IPS-18a (cell line): ENCODE measurements around the gene GET4.

ENCODE experiments used
- H3K27ac ChIP-seq: one replicate; pipeline ENCODE4 v1.5.1; 2013; ENCODE audit warnings: low read length
- H3K27me3 ChIP-seq: one replicate; pipeline ENCODE4 v1.6.1; 2013; ENCODE audit warnings: mild to moderate bottlenecking, low read length; ENCODE audit not compliant: control insufficient read depth, insufficient read depth
- H3K36me3 ChIP-seq: one replicate; pipeline ENCODE4 v1.6.1; 2013; ENCODE audit warnings: low read depth, low read length; ENCODE audit not compliant: control insufficient read depth
- H3K4me1 ChIP-seq: one replicate; pipeline ENCODE4 v1.6.1; 2013; ENCODE audit warnings: low read depth, low read length; ENCODE audit not compliant: control insufficient read depth
- H3K4me3 ChIP-seq: one replicate; pipeline ENCODE4 v1.5.1; 2013; ENCODE audit warnings: low read length
- H3K9ac ChIP-seq: one replicate; pipeline ENCODE4 v1.6.1; 2013; ENCODE audit warnings: mild to moderate bottlenecking, low read length, moderate library complexity
- H3K9me3 ChIP-seq: one replicate; pipeline ENCODE4 v1.6.1; 2013; ENCODE audit warnings: low read depth, low read length; ENCODE audit not compliant: control insufficient read depth

The GET4 gene

GRCh38 chr7:891805-892204 lies 15.5 kb downstream of the GET4 start:
- H3K27me3 ChIP-seq, result no peaks in the 10 kb centered on the region
- no peaks in the 10 kb centered on the region for H3K4me1 ChIP-seq
- H3K36me3 ChIP-seq, result peaks cover 69% of the 10 kb centered on the region
- H3K27ac ChIP-seq, result no peak overlapping the region
- no peaks in the 10 kb centered on the region for H3K9me3 ChIP-seq
- H3K4me3 ChIP-seq, result no peak overlapping the region
- no peak overlapping the region for H3K9ac ChIP-seq

GRCh38 chr7:892648-893593 lies 16.6 kb downstream of the GET4 start:
- Histone ChIP-seq H3K36me3 (peaks cover 68% of the 10 kb centered on the region), H3K27me3 (no peaks in the 10 kb centered on the region), H3K27ac (no peak overlapping the region), H3K9me3 (no peaks in the 10 kb centered on the region), H3K4me1 (no peaks in the 10 kb centered on the region), H3K4me3 (no peak overlapping the region), H3K9ac (no peak overlapping the region)

- Histone ChIP-seq H3K4me3 (no peak overlapping the region), H3K36me3 (peaks cover 61% of the 10 kb centered on the region), H3K27me3 (no peaks in the 10 kb centered on the region), H3K4me1 (no peaks in the 10 kb centered on the region), H3K27ac (no peak overlapping the region), H3K9ac (no peak overlapping the region), H3K9me3 (no peaks in the 10 kb centered on the region)
These were observed 17.3 kb downstream of the GET4 start for GRCh38 chr7:893686-894085.

- Histone ChIP-seq H3K4me1 (no peaks in the 10 kb centered on the region), H3K9me3 (no peaks in the 10 kb centered on the region), H3K36me3 (peaks cover 59% of the 10 kb centered on the region), H3K27me3 (no peaks in the 10 kb centered on the region), H3K4me3 (no peak overlapping the region), H3K9ac (no peak overlapping the region), H3K27ac (no peak overlapping the region)
These were observed 18.0 kb downstream of the GET4 start for GRCh38 chr7:894164-894867.

GRCh38 chr7:894927-895450 lies 18.6 kb downstream of the GET4 start:
- Histone ChIP-seq H3K9me3 (no peaks in the 10 kb centered on the region), H3K4me3 (no peak overlapping the region), H3K27ac (no peak overlapping the region), H3K9ac (no peak overlapping the region), H3K36me3 (peaks cover 59% of the 10 kb centered on the region), H3K27me3 (no peaks in the 10 kb centered on the region), H3K4me1 (no peaks in the 10 kb centered on the region)

- Histone ChIP-seq H3K9me3 (no peaks in the 10 kb centered on the region), H3K4me3 (no peak overlapping the region), H3K27ac (no peak overlapping the region), H3K36me3 (peaks cover 55% of the 10 kb centered on the region), H3K27me3 (no peaks in the 10 kb centered on the region), H3K9ac (no peak overlapping the region), H3K4me1 (no peaks in the 10 kb centered on the region)
These were observed 19.2 kb downstream of the GET4 start for GRCh38 chr7:895451-896052.

- Histone ChIP-seq H3K27me3 (no peaks in the 10 kb centered on the region), H3K36me3 (peaks cover 46% of the 10 kb centered on the region), H3K4me1 (no peaks in the 10 kb centered on the region), H3K9ac (no peak overlapping the region), H3K4me3 (no peak overlapping the region), H3K27ac (no peak overlapping the region), H3K9me3 (no peaks in the 10 kb centered on the region)
These were observed 20.2 kb downstream of the GET4 start for GRCh38 chr7:896346-897075.

GRCh38 chr7:897086-897485 lies 20.7 kb downstream of the GET4 start:
- Histone ChIP-seq H3K9ac (no peak overlapping the region), H3K36me3 (peaks cover 40% of the 10 kb centered on the region), H3K27ac (no peak overlapping the region), H3K9me3 (no peaks in the 10 kb centered on the region), H3K4me1 (no peaks in the 10 kb centered on the region), H3K27me3 (no peaks in the 10 kb centered on the region), H3K4me3 (no peak overlapping the region)

GRCh38 chr7:897771-898376 lies 21.5 kb downstream of the GET4 start:
- no peaks in the 10 kb centered on the region for H3K4me1 ChIP-seq
- no peak overlapping the region for H3K9ac ChIP-seq
- no peak overlapping the region for H3K27ac ChIP-seq
- no peak overlapping the region for H3K4me3 ChIP-seq
- H3K36me3 ChIP-seq, result peaks cover 33% of the 10 kb centered on the region
- H3K9me3 ChIP-seq, result no peaks in the 10 kb centered on the region
- no peaks in the 10 kb centered on the region for H3K27me3 ChIP-seq

- H3K9me3 ChIP-seq, result no peaks in the 10 kb centered on the region
- peaks cover 31% of the 10 kb centered on the region for H3K36me3 ChIP-seq
- H3K9ac ChIP-seq, result no peak overlapping the region
- H3K27ac ChIP-seq, result no peak overlapping the region
- H3K4me1 ChIP-seq, result no peaks in the 10 kb centered on the region
- H3K4me3 ChIP-seq, result no peak overlapping the region
- no peaks in the 10 kb centered on the region for H3K27me3 ChIP-seq
These were observed 22.1 kb downstream of the GET4 start for GRCh38 chr7:898460-898854.
